Activated CD4-positive, CD25-positive, alpha-beta regulatory T cell treated with anti-CD3 and anti-CD28 coated beads, Interleukin-2, amount 50 U/mL, for 24 hours (primary cell): ENCODE results near the gene FAM124B.

ENCODE experiments used
- ATAC-seq, 2 donors: fragments of 150-1000 bp; cut with Tn5 transposase; one replicate each; pipeline ENCODE4 v1.10.0; 2021; ENCODE audit warnings: mild to moderate bottlenecking in 1 of 2, moderate library complexity in 1 of 2

FAM124B gene

GRCh38 chr2:224333726-224334482, 68.0 kb downstream of the FAM124B start:
- no peak for ATAC-seq

GRCh38 chr2:224331698-224332097, 70.2 kb downstream of the FAM124B start:
- no peak for ATAC-seq

GRCh38 chr2:224328798-224329197, 73.1 kb downstream of the FAM124B start:
- ATAC-seq: no peak
